HG02642 (cell line): ENCODE measurements around the gene SLC44A4.

Experiments used
- ATAC-seq: cut with Tn5 transposase; IDR thresholded peaks from one replicate; pipeline ENCODE4 v1.9.1; 2021; ENCODE audit warnings: mild to moderate bottlenecking; ENCODE audit not compliant: unreplicated experiment, poor library complexity

SLC44A4 gene

GRCh38 chr6:31814677-31815024 is 64.1 kb downstream of the SLC44A4 start:
- no peak for ATAC-seq

DNA sequence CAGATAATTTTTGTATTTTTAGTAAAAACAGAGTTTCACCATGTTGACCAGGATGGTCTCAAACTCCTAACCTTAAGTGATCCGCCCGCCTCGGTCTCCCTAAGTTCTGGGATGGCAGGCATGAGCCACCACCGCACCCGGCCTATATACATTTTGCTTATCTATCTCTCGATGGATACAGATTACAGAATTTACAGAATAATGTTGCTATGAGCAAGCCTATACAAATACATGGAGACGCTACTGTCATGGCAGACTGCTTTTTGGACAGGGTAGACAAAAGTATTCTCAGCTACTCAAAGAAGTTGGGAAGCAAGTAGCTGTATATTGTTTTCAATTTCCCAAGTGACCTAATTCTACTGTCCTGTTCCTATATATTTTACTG is 65.3 kb downstream of the SLC44A4 start:
- no peak for ATAC-seq
